Muscle of leg (tissue), 11 donors: Measurements from ENCODE around the gene FILIP1L. TPM values are rescaled to one million over a fixed set of nuclear protein-coding genes. Genes with fewer than 3 reads are reported as not detected.
A peak's percentile ranks its signal among the peaks of the same experiment; 100 is the strongest.

ENCODE experiments used
- DNase-seq: peaks from one replicate; pipeline ENCODE4 v3.0.0; 2013
- H3K27ac ChIP-seq: one replicate; pipeline ENCODE4 v1.5.1; 2013; ENCODE audit warnings: mild to moderate bottlenecking, low read length, control low read depth
- H3K27me3 ChIP-seq: one replicate; pipeline ENCODE4 v1.6.1; 2013; ENCODE audit warnings: low read length; ENCODE audit not compliant: control insufficient read depth, insufficient read depth
- H3K36me3 ChIP-seq: one replicate; pipeline ENCODE4 v1.6.1; 2013; ENCODE audit warnings: low read length; ENCODE audit not compliant: control insufficient read depth, insufficient read depth
- H3K4me1 ChIP-seq: one replicate; pipeline ENCODE4 v1.6.1; 2013; ENCODE audit warnings: low read length; ENCODE audit not compliant: control insufficient read depth, insufficient read depth
- H3K4me3 ChIP-seq: one replicate; pipeline ENCODE4 v1.5.1; 2013; ENCODE audit warnings: low read length, control low read depth
- H3K9me3 ChIP-seq: replicated peaks from 2 replicates; pipeline ENCODE4 v1.6.1; 2013; ENCODE audit warnings: low read depth, low read length; ENCODE audit not compliant: control insufficient read depth
- WGBS: methylation state at CpG from one replicate; pipeline ENCODE4 v1.1.5; 2013; ENCODE audit warnings: missing lambda C conversion rate; ENCODE audit not compliant: insufficient coverage; 5-methylcytosine and 5-hydroxymethylcytosine counted together
- polyA plus RNA-seq, 8 donors: library from polyadenylated mRNA; unstranded; fragments of 120-200 nt; gene quantifications; one replicate each; pipeline versions ENCODE4 v1.2.1 to v1.2.3, GENCODE V29; 2013; ENCODE audit warnings: inconsistent platforms in 1 of 8, low replicate concordance in 1 of 8; ENCODE audit not compliant: insufficient read length in 8 of 8, insufficient read depth in 1 of 8
- total RNA-seq: library from RNA; stranded (reverse); fragments of 120-200 nt; gene quantifications from one replicate; pipeline ENCODE4 v1.2.4, GENCODE V29; 2013

FILIP1L gene
- total and polyA plus RNA-seq, 9 donors = 30.0 to 72.9 (median 51.2) TPM

- Histone ChIP-seq H3K27me3 (no peaks in the 10 kb centered on the region), H3K36me3 (no peaks in the 10 kb centered on the region), H3K27ac (no peak overlapping the region), H3K4me1 (no peaks in the 10 kb centered on the region), H3K4me3 (no peak overlapping the region), H3K9me3 (no peaks in the 10 kb centered on the region)
- peak; percentile 43 for DNase-seq
- WGBS = 95% methylated on average over 7 of the region's 9 CpGs
Measured at GRCh38 chr3:100020876-100021644, 93.2 kb downstream of the FILIP1L start.

GRCh38 chr3:100019719-100020118 lies 94.6 kb downstream of the FILIP1L start:
- Histone ChIP-seq H3K4me3 (no peak overlapping the region), H3K4me1 (no peaks in the 10 kb centered on the region), H3K27me3 (no peaks in the 10 kb centered on the region), H3K9me3 (no peaks in the 10 kb centered on the region), H3K27ac (no peak overlapping the region), H3K36me3 (no peaks in the 10 kb centered on the region)
- no CpG with 5 or more reads among the region's 1 CpG for WGBS
- no peak for DNase-seq

GRCh38 chr3:100018806-100019205 lies 95.5 kb downstream of the FILIP1L start:
- Histone ChIP-seq H3K4me1 (no peaks in the 10 kb centered on the region), H3K36me3 (no peaks in the 10 kb centered on the region), H3K9me3 (no peaks in the 10 kb centered on the region), H3K4me3 (no peak overlapping the region), H3K27me3 (no peaks in the 10 kb centered on the region), H3K27ac (no peak overlapping the region)
- DNase-seq = no peak

- WGBS = no CpG with 5 or more reads among the region's 1 CpG
- H3K36me3 ChIP-seq = no peaks in the 10 kb centered on the region
- H3K27ac ChIP-seq = peak overlapping the region; percentile 54
- peak; percentile 32 for DNase-seq
- no peaks in the 10 kb centered on the region for H3K9me3 ChIP-seq
- no peaks in the 10 kb centered on the region for H3K27me3 ChIP-seq
- H3K4me1 ChIP-seq = peaks cover 5% of the 10 kb centered on the region
- H3K4me3 ChIP-seq = no peak overlapping the region
Measured at GRCh38 chr3:100010087-100010417, 104.2 kb downstream of the FILIP1L start.

GRCh38 chr3:100009276-100010086 lies 104.8 kb downstream of the FILIP1L start:
- peak overlapping the region; percentile 40 for H3K27ac ChIP-seq
- no peaks in the 10 kb centered on the region for H3K9me3 ChIP-seq
- peak; percentile 22 for DNase-seq
- 100% methylated on average over 1 of the region's 5 CpGs for WGBS
- H3K4me1 ChIP-seq = peaks cover 5% of the 10 kb centered on the region
- no peak overlapping the region for H3K4me3 ChIP-seq
- H3K36me3 ChIP-seq = no peaks in the 10 kb centered on the region
- H3K27me3 ChIP-seq = no peaks in the 10 kb centered on the region

GRCh38 chr3:100008081-100008698 lies 106.1 kb downstream of the FILIP1L start:
- H3K9me3 ChIP-seq = no peaks in the 10 kb centered on the region
- no peaks in the 10 kb centered on the region for H3K36me3 ChIP-seq
- peak; percentile 59 for DNase-seq
- H3K27me3 ChIP-seq = no peaks in the 10 kb centered on the region
- H3K4me3 ChIP-seq = no peak overlapping the region
- peaks cover 5% of the 10 kb centered on the region for H3K4me1 ChIP-seq
- H3K27ac ChIP-seq = peak overlapping the region; percentile 38

GRCh38 chr3:100007313-100007712 lies 107.0 kb downstream of the FILIP1L start:
- Histone ChIP-seq H3K27ac (no peak overlapping the region), H3K27me3 (no peaks in the 10 kb centered on the region), H3K36me3 (no peaks in the 10 kb centered on the region), H3K9me3 (no peaks in the 10 kb centered on the region), H3K4me1 (peaks cover 5% of the 10 kb centered on the region), H3K4me3 (no peak overlapping the region)
- DNase-seq = no peak
- 100% methylated on average over 1 of the region's 3 CpGs for WGBS

GRCh38 chr3:100006570-100007271 lies 107.6 kb downstream of the FILIP1L start:
- WGBS = no CpG with 5 or more reads among the region's 2 CpGs
- no peaks in the 10 kb centered on the region for H3K9me3 ChIP-seq
- no peak overlapping the region for H3K4me3 ChIP-seq
- H3K27me3 ChIP-seq = no peaks in the 10 kb centered on the region
- DNase-seq = peak; percentile 54
- no peaks in the 10 kb centered on the region for H3K36me3 ChIP-seq
- peaks cover 5% of the 10 kb centered on the region for H3K4me1 ChIP-seq
- H3K27ac ChIP-seq = peak overlapping the region; percentile 16

GRCh38 chr3:100005665-100006393 lies 108.5 kb downstream of the FILIP1L start:
- Histone ChIP-seq H3K27me3 (no peaks in the 10 kb centered on the region), H3K27ac (peak overlapping the region; percentile 16), H3K4me3 (no peak overlapping the region), H3K36me3 (no peaks in the 10 kb centered on the region), H3K4me1 (peaks cover 5% of the 10 kb centered on the region), H3K9me3 (no peaks in the 10 kb centered on the region)
- WGBS = 100% methylated on average over 1 of the region's 2 CpGs
- DNase-seq = peak; percentile 27
